SK-N-SH treated with all-trans-retinoic acid at 6 μM for 48 hours (cell line): ENCODE data around the gene BMP2.
A peak's percentile ranks its signal among the peaks of the same experiment; 100 is the strongest.

Source experiments
- ATAC-seq: fragments of 200-7000 bp; cut with Tn5 transposase; 3 replicates; pipeline ENCODE4 v1.9.1; 2020; ENCODE audit warnings: mild to moderate bottlenecking, moderate library complexity
- ARNTL ChIP-seq: fragments of 450-650 bp; formaldehyde crosslinking; IDR thresholded peaks from 2 replicates; pipeline ENCODE4 v1.5.0; 2020; ENCODE audit warnings: low read depth, mild to moderate bottlenecking, moderate library complexity, borderline replicate concordance
- BACH2 ChIP-seq: fragments of 250-450 bp; sonication (Bioruptor Pico); IDR thresholded peaks from 2 replicates; pipeline ENCODE4 v1.9.0; 2021; ENCODE audit warnings: mild to moderate bottlenecking, borderline replicate concordance
- CSDC2 ChIP-seq: fragments of 250-450 bp; sonication (Bioruptor Pico); IDR thresholded peaks from 2 replicates; pipeline ENCODE4 v1.5.0; 2020; ENCODE audit warnings: mild to moderate bottlenecking, moderate library complexity
- ESRRG ChIP-seq: fragments of 250-450 bp; sonication (Bioruptor Pico); IDR thresholded peaks from 2 replicates; pipeline ENCODE4 v1.6.1; 2021; ENCODE audit warnings: mild to moderate bottlenecking
- GLIS3 ChIP-seq: fragments of 250-450 bp; sonication (Bioruptor Pico); IDR thresholded peaks from 2 replicates; pipeline ENCODE4 v1.5.0; 2020; ENCODE audit warnings: mild to moderate bottlenecking, moderate library complexity
- OSR1 ChIP-seq: fragments of 250-450 bp; sonication (Bioruptor Pico); IDR thresholded peaks from 2 replicates; pipeline ENCODE4 v1.8.0; 2022; ENCODE audit warnings: moderate library complexity, mild to moderate bottlenecking, inconsistent platforms
- PPARA ChIP-seq: fragments of 250-450 bp; sonication (Bioruptor Pico); IDR thresholded peaks from 2 replicates; pipeline ENCODE4 v1.5.0; 2020; ENCODE audit warnings: mild to moderate bottlenecking, borderline replicate concordance
- RARB ChIP-seq: fragments of 250-450 bp; sonication (Bioruptor Pico); IDR thresholded peaks from 2 replicates; pipeline ENCODE4 v1.8.0; 2021; ENCODE audit warnings: mild to moderate bottlenecking, moderate library complexity
- SNAI2 ChIP-seq: fragments of 250-450 bp; sonication (Bioruptor Pico); IDR thresholded peaks from 2 replicates; pipeline ENCODE4 v1.5.0; 2020; ENCODE audit warnings: mild to moderate bottlenecking, moderate library complexity
- TCF4 ChIP-seq: fragments of 250-450 bp; sonication (Bioruptor Pico); IDR thresholded peaks from 2 replicates; pipeline ENCODE4 v1.8.0; 2021; ENCODE audit warnings: mild to moderate bottlenecking, moderate library complexity, borderline replicate concordance
- TOX ChIP-seq: fragments of 250-450 bp; sonication (Bioruptor Pico); IDR thresholded peaks from 2 replicates; pipeline ENCODE4 v1.8.0; 2021; ENCODE audit warnings: mild to moderate bottlenecking, moderate library complexity, borderline replicate concordance
- ZC3H10 ChIP-seq: fragments of 250-450 bp; sonication (Bioruptor Pico); IDR thresholded peaks from 2 replicates; pipeline ENCODE4 v1.5.1; 2021; ENCODE audit warnings: mild to moderate bottlenecking, moderate library complexity
- ZFP30 ChIP-seq: fragments of 450-650 bp; formaldehyde crosslinking; IDR thresholded peaks from 2 replicates; pipeline ENCODE4 v1.5.0; 2022; ENCODE audit warnings: mild to moderate bottlenecking, moderate library complexity
- ZNF70 ChIP-seq: fragments of 450-650 bp; formaldehyde crosslinking; IDR thresholded peaks from 2 replicates; pipeline ENCODE4 v1.5.0; 2020; ENCODE audit warnings: mild to moderate bottlenecking, moderate library complexity
- ZNF8 ChIP-seq: fragments of 450-650 bp; formaldehyde crosslinking; IDR thresholded peaks from 2 replicates; pipeline ENCODE4 v1.5.0; 2020; ENCODE audit warnings: mild to moderate bottlenecking, moderate library complexity
- TF ChIP-seq, protein P1 (sequence below): fragments of 250-450 bp; sonication (Bioruptor Pico); IDR thresholded peaks from 2 replicates; pipeline ENCODE4 v1.8.0; 2021; ENCODE audit warnings: low read depth, mild to moderate bottlenecking, moderate library complexity, borderline replicate concordance
- TF ChIP-seq, protein P2 (sequence below): fragments of 250-450 bp; sonication (Bioruptor Pico); IDR thresholded peaks from 2 replicates; pipeline ENCODE4 v1.5.1; 2020; ENCODE audit warnings: low read depth, mild to moderate bottlenecking, moderate library complexity
- TF ChIP-seq, protein P3 (sequence below): fragments of 250-450 bp; sonication (Bioruptor Pico); IDR thresholded peaks from 2 replicates; pipeline ENCODE4 v1.8.0; 2020; ENCODE audit warnings: mild to moderate bottlenecking, moderate library complexity, borderline replicate concordance
- TF ChIP-seq, protein P4 (sequence below): fragments of 250-450 bp; sonication (Bioruptor Pico); IDR thresholded peaks from 2 replicates; pipeline ENCODE4 v1.5.1; 2021; ENCODE audit warnings: mild to moderate bottlenecking, moderate library complexity

BMP2 gene

DNA sequence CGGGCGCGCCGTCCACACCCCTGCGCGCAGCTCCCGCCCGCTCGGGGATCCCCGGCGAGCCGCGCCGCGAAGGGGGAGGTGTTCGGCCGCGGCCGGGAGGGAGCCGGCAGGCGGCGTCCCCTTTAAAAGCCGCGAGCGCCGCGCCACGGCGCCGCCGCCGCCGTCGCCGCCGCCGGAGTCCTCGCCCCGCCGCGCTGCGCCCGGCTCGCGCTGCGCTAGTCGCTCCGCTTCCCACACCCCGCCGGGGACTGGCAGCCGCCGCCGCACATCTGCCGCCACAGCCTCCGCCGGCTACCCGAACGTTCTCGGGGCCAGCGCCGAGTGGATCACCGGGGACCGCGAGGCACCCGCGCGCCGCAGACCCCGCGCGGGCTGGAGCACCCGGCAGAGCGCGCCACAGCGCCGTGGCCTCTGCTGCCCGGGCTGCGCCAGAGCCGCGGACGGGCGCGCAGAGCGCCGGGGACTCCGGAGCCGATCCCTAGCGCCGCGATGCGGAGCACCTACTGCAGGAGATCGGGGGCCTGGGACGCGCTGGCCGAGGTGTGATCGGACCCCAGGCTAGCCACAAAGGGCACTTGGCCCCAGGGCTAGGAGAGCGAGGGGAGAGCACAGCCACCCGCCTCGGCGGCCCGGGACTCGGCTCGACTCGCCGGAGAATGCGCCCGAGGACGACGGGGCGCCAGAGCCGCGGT, at the start of gene BMP2:
Gene BMP2, plus strand, starts transcription at position 151 of the 692 bp plus-strand sequence. CDS start 2,441 bp downstream, outside the sequence.
- ATAC-seq, result peak; percentile 80
- TF ChIP-seq ZC3H10 (CRISPR knock-in tag), result no peak
- no peak for TF ChIP-seq ZNF8 (CRISPR knock-in tag)
- no peak for TF ChIP-seq RARB (CRISPR knock-in tag)

DNA sequence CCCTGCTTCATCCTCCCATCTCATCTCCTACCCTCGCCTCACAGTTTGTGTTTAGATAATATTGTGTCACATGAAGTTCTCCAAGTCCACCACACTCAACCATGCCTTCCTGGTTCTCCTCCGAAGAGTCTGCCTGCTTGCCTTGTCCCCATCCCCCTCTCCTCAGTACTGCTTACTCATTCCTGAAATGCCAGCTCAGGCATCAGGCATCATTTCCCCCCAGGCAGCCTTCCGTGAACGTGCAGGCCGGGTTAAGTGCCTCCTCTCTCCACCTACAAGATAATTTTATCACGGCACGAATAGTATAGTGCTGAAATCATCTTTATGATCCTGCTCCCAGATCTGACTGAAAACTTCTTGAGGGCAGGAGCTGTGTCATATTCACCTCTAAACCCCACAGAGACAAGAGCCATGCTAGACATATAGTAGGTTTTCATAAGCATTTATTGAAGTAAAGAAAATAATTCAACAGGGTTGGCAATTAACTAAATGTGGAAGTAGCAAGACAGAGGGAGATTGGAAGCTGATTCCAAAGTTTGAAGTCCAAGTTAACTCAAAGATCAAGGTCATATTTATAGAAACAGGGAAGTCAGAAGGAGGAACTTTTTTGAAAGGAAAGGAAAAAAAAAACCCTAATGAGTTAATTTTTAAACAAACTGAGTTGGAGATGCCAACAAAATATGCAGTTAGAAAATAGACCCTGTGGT, 48.7 kb upstream of the BMP2 start:
- no peak for TF ChIP-seq TOX (CRISPR knock-in tag)
- no peak for TF ChIP-seq CSDC2 (CRISPR knock-in tag)
- no peak for TF ChIP-seq SNAI2 (CRISPR knock-in tag)
- no peak for TF ChIP-seq ZFP30
- TF ChIP-seq, protein P1, sequence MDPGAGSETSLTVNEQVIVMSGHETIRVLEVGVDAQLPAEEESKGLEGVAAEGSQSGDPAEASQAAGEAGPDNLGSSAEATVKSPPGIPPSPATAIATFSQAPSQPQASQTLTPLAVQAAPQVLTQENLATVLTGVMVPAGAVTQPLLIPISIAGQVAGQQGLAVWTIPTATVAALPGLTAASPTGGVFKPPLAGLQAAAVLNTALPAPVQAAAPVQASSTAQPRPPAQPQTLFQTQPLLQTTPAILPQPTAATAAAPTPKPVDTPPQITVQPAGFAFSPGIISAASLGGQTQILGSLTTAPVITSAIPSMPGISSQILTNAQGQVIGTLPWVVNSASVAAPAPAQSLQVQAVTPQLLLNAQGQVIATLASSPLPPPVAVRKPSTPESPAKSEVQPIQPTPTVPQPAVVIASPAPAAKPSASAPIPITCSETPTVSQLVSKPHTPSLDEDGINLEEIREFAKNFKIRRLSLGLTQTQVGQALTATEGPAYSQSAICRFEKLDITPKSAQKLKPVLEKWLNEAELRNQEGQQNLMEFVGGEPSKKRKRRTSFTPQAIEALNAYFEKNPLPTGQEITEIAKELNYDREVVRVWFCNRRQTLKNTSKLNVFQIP (CRISPR knock-in tag), result no peak
- TF ChIP-seq ZC3H10 (CRISPR knock-in tag), result no peak
- no peak for TF ChIP-seq PPARA (CRISPR knock-in tag)
- TF ChIP-seq BACH2, result no peak
- TF ChIP-seq RARB (CRISPR knock-in tag), result no peak

DNA sequence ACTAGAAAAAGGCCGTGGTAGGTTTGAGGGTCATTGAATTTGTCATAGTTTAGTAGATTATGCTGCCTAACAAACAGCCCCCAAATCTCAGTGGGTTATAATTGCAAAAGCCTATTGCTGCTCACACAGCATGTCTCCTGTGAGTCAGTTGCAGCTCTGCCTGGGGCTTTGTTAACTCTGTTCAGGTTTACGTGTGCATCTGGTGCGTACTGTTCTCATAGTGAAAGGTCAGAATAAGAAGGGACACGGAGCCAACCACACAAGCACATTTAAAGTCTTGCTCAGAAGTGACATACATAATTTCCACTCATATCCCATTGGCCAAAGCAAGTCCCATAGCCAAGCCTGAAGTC, 48.1 kb upstream of the BMP2 start:
- TF ChIP-seq, protein P2, sequence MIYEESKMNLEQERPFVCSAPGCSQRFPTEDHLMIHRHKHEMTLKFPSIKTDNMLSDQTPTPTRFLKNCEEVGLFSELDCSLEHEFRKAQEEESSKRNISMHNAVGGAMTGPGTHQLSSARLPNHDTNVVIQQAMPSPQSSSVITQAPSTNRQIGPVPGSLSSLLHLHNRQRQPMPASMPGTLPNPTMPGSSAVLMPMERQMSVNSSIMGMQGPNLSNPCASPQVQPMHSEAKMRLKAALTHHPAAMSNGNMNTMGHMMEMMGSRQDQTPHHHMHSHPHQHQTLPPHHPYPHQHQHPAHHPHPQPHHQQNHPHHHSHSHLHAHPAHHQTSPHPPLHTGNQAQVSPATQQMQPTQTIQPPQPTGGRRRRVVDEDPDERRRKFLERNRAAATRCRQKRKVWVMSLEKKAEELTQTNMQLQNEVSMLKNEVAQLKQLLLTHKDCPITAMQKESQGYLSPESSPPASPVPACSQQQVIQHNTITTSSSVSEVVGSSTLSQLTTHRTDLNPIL, result no peak
- no peak for TF ChIP-seq TOX (CRISPR knock-in tag)
- no peak for TF ChIP-seq ZC3H10 (CRISPR knock-in tag)
- TF ChIP-seq CSDC2 (CRISPR knock-in tag), result no peak
- no peak for TF ChIP-seq GLIS3
- no peak for TF ChIP-seq ESRRG (CRISPR knock-in tag)
- TF ChIP-seq, protein P3, sequence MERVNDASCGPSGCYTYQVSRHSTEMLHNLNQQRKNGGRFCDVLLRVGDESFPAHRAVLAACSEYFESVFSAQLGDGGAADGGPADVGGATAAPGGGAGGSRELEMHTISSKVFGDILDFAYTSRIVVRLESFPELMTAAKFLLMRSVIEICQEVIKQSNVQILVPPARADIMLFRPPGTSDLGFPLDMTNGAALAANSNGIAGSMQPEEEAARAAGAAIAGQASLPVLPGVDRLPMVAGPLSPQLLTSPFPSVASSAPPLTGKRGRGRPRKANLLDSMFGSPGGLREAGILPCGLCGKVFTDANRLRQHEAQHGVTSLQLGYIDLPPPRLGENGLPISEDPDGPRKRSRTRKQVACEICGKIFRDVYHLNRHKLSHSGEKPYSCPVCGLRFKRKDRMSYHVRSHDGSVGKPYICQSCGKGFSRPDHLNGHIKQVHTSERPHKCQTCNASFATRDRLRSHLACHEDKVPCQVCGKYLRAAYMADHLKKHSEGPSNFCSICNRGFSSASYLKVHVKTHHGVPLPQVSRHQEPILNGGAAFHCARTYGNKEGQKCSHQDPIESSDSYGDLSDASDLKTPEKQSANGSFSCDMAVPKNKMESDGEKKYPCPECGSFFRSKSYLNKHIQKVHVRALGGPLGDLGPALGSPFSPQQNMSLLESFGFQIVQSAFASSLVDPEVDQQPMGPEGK (CRISPR knock-in tag), result no peak
- no peak for TF ChIP-seq ZNF70 (CRISPR knock-in tag)
- no peak for TF ChIP-seq TCF4
- TF ChIP-seq ZFP30, result no peak
- TF ChIP-seq BACH2, result no peak
- TF ChIP-seq, protein P4, sequence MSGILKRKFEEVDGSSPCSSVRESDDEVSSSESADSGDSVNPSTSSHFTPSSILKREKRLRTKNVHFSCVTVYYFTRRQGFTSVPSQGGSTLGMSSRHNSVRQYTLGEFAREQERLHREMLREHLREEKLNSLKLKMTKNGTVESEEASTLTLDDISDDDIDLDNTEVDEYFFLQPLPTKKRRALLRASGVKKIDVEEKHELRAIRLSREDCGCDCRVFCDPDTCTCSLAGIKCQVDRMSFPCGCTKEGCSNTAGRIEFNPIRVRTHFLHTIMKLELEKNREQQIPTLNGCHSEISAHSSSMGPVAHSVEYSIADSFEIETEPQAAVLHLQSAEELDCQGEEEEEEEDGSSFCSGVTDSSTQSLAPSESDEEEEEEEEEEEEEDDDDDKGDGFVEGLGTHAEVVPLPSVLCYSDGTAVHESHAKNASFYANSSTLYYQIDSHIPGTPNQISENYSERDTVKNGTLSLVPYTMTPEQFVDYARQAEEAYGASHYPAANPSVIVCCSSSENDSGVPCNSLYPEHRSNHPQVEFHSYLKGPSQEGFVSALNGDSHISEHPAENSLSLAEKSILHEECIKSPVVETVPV (CRISPR knock-in tag), result no peak
- ATAC-seq, result no peak

More for the DNA sequence above, 48.7 kb upstream of the BMP2 start:
- no peak for ATAC-seq

DNA sequence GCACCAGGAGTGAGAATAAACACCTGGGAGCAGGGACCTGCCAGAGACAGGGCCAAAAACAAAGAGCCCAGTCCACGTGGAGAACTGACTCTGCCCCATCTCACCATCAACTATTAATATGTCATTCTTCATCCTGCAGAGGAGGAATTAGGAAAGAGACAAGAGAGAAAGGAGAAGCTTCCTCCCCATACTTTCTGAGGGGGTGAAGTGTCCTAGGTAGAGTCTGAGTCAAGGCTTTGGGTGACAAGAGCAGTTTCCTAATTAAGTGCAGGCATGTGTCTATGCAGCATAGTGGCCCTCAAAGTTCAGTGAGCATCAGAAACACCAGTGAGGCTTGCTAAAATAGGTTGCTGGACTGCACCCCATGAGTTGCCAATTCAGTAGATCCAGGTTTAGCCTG, 40.7 kb upstream of the BMP2 start:
- TF ChIP-seq, protein P3 (CRISPR knock-in tag), result no peak
- TF ChIP-seq, protein P2, result no peak
- TF ChIP-seq CSDC2 (CRISPR knock-in tag) (no peak), ARNTL (CRISPR knock-in tag) (no peak), OSR1 (CRISPR knock-in tag) (no peak), PPARA (CRISPR knock-in tag) (no peak), ZFP30 (no peak), RARB (CRISPR knock-in tag) (no peak), ZNF70 (CRISPR knock-in tag) (no peak)
- no peak for ATAC-seq
